Smooth muscle cell of trachea (primary cell): Measurements from ENCODE around the gene STON1. TPM values are rescaled to one million over a fixed set of nuclear protein-coding genes. Genes with fewer than 3 reads are reported as not detected.

ENCODE experiments used
- total RNA-seq: library from RNA; depleted of rRNA; stranded (reverse); fragments of >200 nt; gene quantifications from 2 replicates; pipeline ENCODE4 v1.2.1, GENCODE V29; 2014

Gene STON1
- total RNA-seq, result 14.4 and 16.4 TPM in 2 replicates

DNA sequence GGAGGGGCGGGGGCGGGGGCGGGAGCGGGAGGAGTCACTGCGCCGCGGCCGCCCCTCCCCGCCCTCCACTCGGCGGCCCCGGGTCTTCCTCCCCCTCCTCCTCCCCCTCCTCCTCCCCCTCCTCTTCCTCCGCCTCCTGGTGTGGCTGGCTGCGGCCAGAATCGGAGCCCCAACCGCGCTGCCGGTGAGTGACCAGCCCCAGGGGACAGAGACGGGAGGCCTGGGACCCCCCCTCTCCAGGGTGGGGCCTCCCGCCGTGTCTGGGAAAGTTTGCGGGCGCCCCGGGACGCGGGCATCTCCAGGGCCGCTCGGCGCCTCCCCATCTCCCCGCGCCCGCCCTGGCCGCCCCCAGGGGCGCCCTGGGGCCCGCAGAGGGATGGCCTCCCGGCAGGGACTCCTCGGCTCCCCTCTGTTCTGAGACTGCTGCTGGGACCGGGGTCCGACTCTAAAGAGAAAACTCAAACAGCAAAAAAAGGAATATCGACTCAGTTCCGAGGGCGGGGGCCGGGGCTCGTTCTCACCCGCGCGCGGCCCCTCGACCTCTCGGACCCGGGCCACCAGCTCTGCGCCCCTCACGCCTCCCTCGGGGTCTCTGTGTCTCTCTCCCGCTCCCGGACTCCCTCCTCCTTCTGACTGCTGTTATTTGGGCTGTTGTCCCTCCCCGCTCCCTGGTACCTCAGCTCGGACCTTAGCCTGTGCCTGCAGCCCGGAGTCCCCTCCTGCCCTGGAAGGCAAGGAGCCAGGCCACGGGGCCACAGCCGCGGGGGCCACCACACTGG is at the start of gene STON1:
TSS of gene STON1 (plus strand) at position 122 of the 779 bp plus-strand sequence. CDS start 50,480 bp downstream, outside the sequence.

GRCh38 chr2:48617618-48618017 is 87.7 kb downstream of the STON1 start, which contains the start of gene GTF2A1L:
GTF2A1L (plus strand) TSS chr2:48617856; CDS start chr2:48617875, 19 bp downstream.

Other genes starting within 250 kb of the STON1 start
- gene FOXN2, start 215.5 kb upstream of the STON1 start, total RNA-seq, result 36.4 and 39.6 TPM in 2 replicates
- 19.5 and 31.9 TPM in 2 replicates for gene PPP1R21, start 89.4 kb upstream of the STON1 start, total RNA-seq
- 0.66 and 0.87 TPM in 2 replicates for gene GTF2A1L, start 87.7 kb downstream of the STON1 start, total RNA-seq
- not detected in 2 replicates for gene LHCGR, start 225.6 kb downstream of the STON1 start, total RNA-seq